ENCODE results near the gene ADAM30.

DNA sequence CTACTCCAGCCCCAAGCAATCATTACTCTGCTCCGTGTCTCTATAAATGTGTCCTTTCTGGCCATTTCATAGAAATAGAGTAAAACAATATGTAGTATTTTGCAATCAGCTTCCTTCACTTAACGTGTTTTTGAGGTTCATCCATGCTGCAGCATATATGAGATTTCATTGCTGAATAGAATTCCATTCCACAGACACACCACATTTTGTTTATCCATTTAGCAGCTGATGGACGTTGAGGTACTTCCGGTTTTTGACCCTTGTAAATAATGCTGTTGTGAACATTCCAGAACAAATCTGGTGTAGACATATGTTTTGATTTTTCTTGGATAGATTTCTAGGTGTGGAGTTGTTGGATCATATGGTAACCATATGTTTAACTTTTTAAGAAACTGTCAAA lies 30.7 kb downstream of the ADAM30 start:
- TF ChIP-seq POLR2A (IDR thresholded peaks at IDR 0.05) (no peak), CTCF (IDR thresholded peaks at IDR 0.05 in 4 of 5, conservative IDR thresholded peaks at IDR 0.05 in 1 of 5) (no peak)
